WTC11 (cell line): ENCODE data around the gene CAMTA1. TPM values are rescaled to one million over a fixed set of nuclear protein-coding genes. Genes with fewer than 3 reads are reported as not detected.

Source experiments
- ATAC-seq: fragments of 200-7000 bp; cut with Tn5 transposase; 2 replicates; pipeline ENCODE4 v1.10.0; 2021; ENCODE audit warnings: mild to moderate bottlenecking, moderate library complexity
- CTCF ChIA-PET: fragments of 300-600 bp; sonication (Branson Sonifier 250); formaldehyde crosslinking; loops from one replicate; lab custom pipeline; 2021; ENCODE audit warnings: antibody characterized with exemption; lab: Charles Lee
- POLR2A ChIA-PET: fragments of 350-600 bp; sonication (Branson Sonifier 250); formaldehyde crosslinking; loops from one replicate; lab custom pipeline; 2021; ENCODE audit warnings: antibody characterized with exemption; lab: Charles Lee
- DNase-seq: peaks from one replicate; pipeline ENCODE4 v3.0.0; 2021; ENCODE audit warnings: low spot score
- H3K27ac Mint-ChIP-seq: 2 replicates; pipeline ENCODE4 v1.8.0; 2021; ENCODE audit warnings: mixed read lengths
- H3K27me3 Mint-ChIP-seq: 2 replicates; pipeline ENCODE4 v1.8.0; 2021; ENCODE audit warnings: low read depth, mild to moderate bottlenecking, moderate library complexity, mixed read lengths
- H3K36me3 Mint-ChIP-seq: 2 replicates; pipeline ENCODE4 v1.8.0; 2021; ENCODE audit warnings: mixed read lengths
- H3K4me1 Mint-ChIP-seq: 2 replicates; pipeline ENCODE4 v1.8.0; 2022; ENCODE audit warnings: mixed read lengths
- H3K4me3 Mint-ChIP-seq: 2 replicates; pipeline ENCODE4 v1.8.0; 2021; ENCODE audit warnings: mild to moderate bottlenecking, moderate library complexity, mixed read lengths
- H3K9me3 Mint-ChIP-seq: 2 replicates; pipeline ENCODE4 v1.8.0; 2021; ENCODE audit warnings: mixed read lengths
- AR ChIP-seq: fragments of 250-450 bp; sonication (Bioruptor Pico); IDR thresholded peaks from 2 replicates; pipeline ENCODE4 v1.9.0; 2021; ENCODE audit warnings: mild to moderate bottlenecking
- ARID4B ChIP-seq: sonication (generic); formaldehyde crosslinking; IDR thresholded peaks from 2 replicates; pipeline ENCODE4 v1.8.0; 2023; ENCODE audit warnings: missing genetic modification reagents, mild to moderate bottlenecking, borderline replicate concordance
- ATF2 ChIP-seq: sonication (generic); formaldehyde crosslinking; IDR thresholded peaks from 2 replicates; pipeline ENCODE4 v1.8.1; 2022; ENCODE audit warnings: low read depth, missing genetic modification reagents, borderline replicate concordance
- ATF6 ChIP-seq: sonication (generic); formaldehyde crosslinking; IDR thresholded peaks from 2 replicates; pipeline ENCODE4 v1.8.1; 2023; ENCODE audit warnings: mild to moderate bottlenecking, missing genetic modification reagents
- CDX4 ChIP-seq: fragments of 250-450 bp; sonication (Bioruptor Pico); IDR thresholded peaks from 2 replicates; pipeline ENCODE4 v1.9.0; 2021; ENCODE audit warnings: moderate library complexity, mild to moderate bottlenecking, inconsistent platforms, borderline replicate concordance
- CREB1 ChIP-seq: sonication (generic); formaldehyde crosslinking; IDR thresholded peaks from 2 replicates; pipeline ENCODE4 v1.8.0; 2023; ENCODE audit warnings: mild to moderate bottlenecking, missing genetic modification reagents
- E2F4 ChIP-seq: sonication (generic); formaldehyde crosslinking; IDR thresholded peaks from 2 replicates; pipeline ENCODE4 v1.8.1; 2022; ENCODE audit warnings: low read depth, mild to moderate bottlenecking, moderate library complexity, missing genetic modification reagents, borderline replicate concordance
- E2F5 ChIP-seq: sonication (generic); formaldehyde crosslinking; IDR thresholded peaks from 2 replicates; pipeline ENCODE4 v1.8.1; 2022; ENCODE audit warnings: mild to moderate bottlenecking, moderate library complexity, missing genetic modification reagents
- IRF1 ChIP-seq: sonication (generic); formaldehyde crosslinking; IDR thresholded peaks from 2 replicates; pipeline ENCODE4 v1.8.0; 2023; ENCODE audit warnings: missing genetic modification reagents
- MYBL2 ChIP-seq: sonication (generic); formaldehyde crosslinking; IDR thresholded peaks from 2 replicates; pipeline ENCODE4 v1.8.1; 2023; ENCODE audit warnings: mild to moderate bottlenecking, moderate library complexity, missing genetic modification reagents
- SMAD4 ChIP-seq: sonication (generic); formaldehyde crosslinking; IDR thresholded peaks from 2 replicates; pipeline ENCODE4 v1.8.0; 2022; ENCODE audit warnings: mild to moderate bottlenecking, missing genetic modification reagents
- STAT6 ChIP-seq: sonication (generic); formaldehyde crosslinking; conservative IDR thresholded peaks from 2 replicates; pipeline ENCODE4 v1.8.1; 2023; ENCODE audit warnings: mild to moderate bottlenecking, low read depth, missing genetic modification reagents, moderate library complexity
- TEAD1 ChIP-seq: sonication (generic); formaldehyde crosslinking; IDR thresholded peaks from 2 replicates; pipeline ENCODE4 v1.8.0; 2022; ENCODE audit warnings: mild to moderate bottlenecking, missing genetic modification reagents
- ZNF138 ChIP-seq: sonication (generic); formaldehyde crosslinking; conservative IDR thresholded peaks from 2 replicates; pipeline ENCODE4 v1.8.1; 2022; ENCODE audit warnings: mild to moderate bottlenecking, moderate library complexity, missing genetic modification reagents
- total RNA-seq: library from RNA; stranded (reverse); gene quantifications from 3 replicates; pipeline ENCODE4 v1.2.3, GENCODE V29; 2021

Gene CAMTA1
- total RNA-seq, 1 experiment from 2014 or later = 86.4 TPM

GRCh38 chr1:7225711-7226505 is 440.7 kb downstream of the CAMTA1 start:
- POLR2A ChIA-PET = no interaction called here
- CTCF ChIA-PET = interaction anchor here (0.8 to 2.4 kb wide), 6 partner anchors 156 to 290 kb away, joined by 3 to 28 read pairs (median 6); no protein-coding TSS in a partner anchor
- no peak for DNase-seq

More at GRCh38 chr1:7225711-7226505, 440.7 kb downstream of the CAMTA1 start:
- ATAC-seq = no peak
- Mint-ChIP-seq H3K36me3 (no peaks in the 10 kb centered on the region), H3K4me1 (no peaks in the 10 kb centered on the region), H3K4me3 (no peak overlapping the region), H3K9me3 (no peaks in the 10 kb centered on the region), H3K27me3 (no peaks in the 10 kb centered on the region), H3K27ac (no peak overlapping the region)
- no peak for TF ChIP-seq CDX4 (CRISPR knock-in tag)
- TF ChIP-seq ATF2 (CRISPR knock-in tag) = no peak
- no peak for TF ChIP-seq CREB1
- no peak for TF ChIP-seq E2F5 (CRISPR knock-in tag)
- no peak for TF ChIP-seq MYBL2
- TF ChIP-seq ARID4B (CRISPR knock-in tag) = no peak
- TF ChIP-seq AR (CRISPR knock-in tag) = no peak
- no peak for TF ChIP-seq IRF1 (CRISPR knock-in tag)
- TF ChIP-seq STAT6 (CRISPR knock-in tag) = no peak
- no peak for TF ChIP-seq SMAD4 (CRISPR knock-in tag)
- TF ChIP-seq ATF6 (CRISPR knock-in tag) = no peak
- TF ChIP-seq ZNF138 (CRISPR knock-in tag) = no peak
- TF ChIP-seq E2F4 (CRISPR knock-in tag) = no peak
- TF ChIP-seq TEAD1 = no peak
